Endothelial cell of umbilical vein (primary cell): ENCODE results near the gene ZNF516. TPM values are rescaled to one million over a fixed set of nuclear protein-coding genes. Genes with fewer than 3 reads are reported as not detected.

Source experiments
- BruUV-seq: library from RNA; stranded (reverse); fragments of 400-500 nt; replicated peaks from 2 replicates; lab custom pipeline; 2021; lab: Mats Ljungman, UMichigan
- CTCF ChIA-PET: fragments of 300-600, 350-600 bp; sonication (Branson Sonifier 250); formaldehyde crosslinking; loops from one replicate; lab custom pipeline; 2021; ENCODE audit warnings: antibody characterized with exemption, inconsistent platforms; lab: Charles Lee
- POLR2A ChIA-PET: fragments of 300-600, 350-600 bp; sonication (Branson Sonifier 250); formaldehyde crosslinking; loops from one replicate; lab custom pipeline; 2021; ENCODE audit warnings: antibody characterized with exemption, inconsistent platforms; lab: Charles Lee
- DNase-seq: peaks from one replicate; pipeline ENCODE4 v3.0.0-alpha.2; 2011; ENCODE audit warnings: low read depth, low spot score
- FAIRE-seq: peaks from 2 replicates; lab custom pipeline; 2011; peaks lifted over from hg19 to GRCh38; lab: Jason Lieb, UNC
- H2AFZ ChIP-seq: 2 replicates; pipeline ENCODE4 v1.6.0; 2012; ENCODE audit warnings: low read depth, low read length, control low read depth, inconsistent platforms
- H3K27ac ChIP-seq: 2 replicates; pipeline ENCODE4 v1.5.1; 2011; ENCODE audit warnings: low read depth, mild to moderate bottlenecking, control low read depth, low read length, moderate library complexity; ENCODE audit not compliant: insufficient read depth
- H3K27me3 ChIP-seq, 2 experiments: 2 replicates each; pipeline versions ENCODE4 v1.6.0 to v1.6.1; 2011; ENCODE audit warnings: low read length in 2 of 2, mixed read lengths in 1 of 2; ENCODE audit not compliant: control insufficient read depth in 2 of 2, insufficient read depth in 2 of 2
- H3K36me3 ChIP-seq, 2 experiments: 2 replicates in 1 of 2; 3 replicates in 1 of 2; pipeline ENCODE4 v1.5.1; 2011; ENCODE audit warnings: low read length in 2 of 2, mild to moderate bottlenecking in 1 of 2, moderate library complexity in 1 of 2; ENCODE audit not compliant: control insufficient read depth in 2 of 2, insufficient read depth in 2 of 2; ENCODE audit errors: extremely low read depth in 1 of 2
- H3K4me1 ChIP-seq: 3 replicates; pipeline ENCODE4 v1.5.1; 2011; ENCODE audit warnings: mild to moderate bottlenecking, low read length; ENCODE audit not compliant: control insufficient read depth, insufficient read depth; ENCODE audit errors: extremely low read depth
- H3K4me2 ChIP-seq: 2 replicates; pipeline ENCODE4 v1.6.1; 2011; ENCODE audit warnings: low read length, control low read depth, mixed read lengths; ENCODE audit not compliant: insufficient read depth
- H3K4me3 ChIP-seq, 3 experiments: fragments of 200-600 bp in 1 of 3; sonication (generic), shearing (Covaris generic) in 1 of 3; replicated peaks in 1 of 3; 2 replicates each; pipeline ENCODE4 v1.5.1; 2011 to 2016; ENCODE audit warnings: control low read depth in 3 of 3, low read length in 3 of 3, mild to moderate bottlenecking in 2 of 3, inconsistent platforms in 1 of 3, low read depth in 1 of 3, moderate library complexity in 1 of 3; ENCODE audit not compliant: insufficient read depth in 1 of 3
- H3K79me2 ChIP-seq: 2 replicates; pipeline ENCODE4 v1.6.0; 2012; ENCODE audit warnings: low read length, inconsistent platforms; ENCODE audit not compliant: control insufficient read depth, insufficient read depth
- H3K9ac ChIP-seq: replicated peaks from 2 replicates; pipeline ENCODE3; 2011; ENCODE audit warnings: low read length, control low read depth; ENCODE audit not compliant: insufficient read depth; ENCODE audit errors: extremely low read depth
- H3K9me1 ChIP-seq: replicated peaks from 3 replicates; pipeline ENCODE4 v1.6.0; 2011; ENCODE audit warnings: mild to moderate bottlenecking, low read length; ENCODE audit not compliant: control insufficient read depth, insufficient read depth; ENCODE audit errors: extremely low read depth
- H3K9me3 ChIP-seq: replicated peaks from 2 replicates; pipeline ENCODE4 v1.5.1; 2012; ENCODE audit warnings: low read length, inconsistent platforms; ENCODE audit not compliant: control insufficient read depth, insufficient read depth
- H4K20me1 ChIP-seq: replicated peaks from 2 replicates; pipeline ENCODE3; 2011; ENCODE audit warnings: mild to moderate bottlenecking, low read length; ENCODE audit not compliant: control insufficient read depth, insufficient read depth; ENCODE audit errors: extremely low read depth
- CTCF ChIP-seq, 2 donors: IDR thresholded peaks; 1 replicate in 1 of 2; 2 replicates in 1 of 2; pipeline ENCODE4 v1.5.1; 2011; ENCODE audit warnings: low read length in 2 of 2, mild to moderate bottlenecking in 2 of 2, moderate library complexity in 2 of 2, control low read depth in 1 of 2, inconsistent platforms in 1 of 2, low read depth in 1 of 2; ENCODE audit not compliant: insufficient read depth in 1 of 2; ENCODE audit errors: extremely low read depth in 1 of 2
- EZH2 ChIP-seq: IDR thresholded peaks from 2 replicates; pipeline ENCODE4 v1.6.1; 2012; ENCODE audit warnings: borderline replicate concordance, low read depth, mild to moderate bottlenecking, moderate library complexity, low read length, inconsistent platforms; ENCODE audit not compliant: severe bottlenecking
- FOS ChIP-seq: IDR thresholded peaks from 2 replicates; pipeline ENCODE4 v1.6.1; 2011; ENCODE audit warnings: mild to moderate bottlenecking, low read length, moderate library complexity, borderline replicate concordance; ENCODE audit not compliant: insufficient read depth
- JUN ChIP-seq: IDR thresholded peaks from 2 replicates; pipeline ENCODE4 v1.6.1; 2011; ENCODE audit warnings: borderline replicate concordance, low read depth; ENCODE audit not compliant: insufficient read length, insufficient read depth
- MYC ChIP-seq: IDR thresholded peaks from one replicate; pipeline ENCODE4 v1.6.1; 2011; ENCODE audit warnings: mild to moderate bottlenecking, low read depth, low read length
- POLR2A ChIP-seq: IDR thresholded peaks from 2 replicates; pipeline ENCODE4 v1.6.1; 2012; ENCODE audit warnings: low read depth, mild to moderate bottlenecking, control low read depth, low read length
- dilution Hi-C: fragments of 300-500 bp; cut with MboI; formaldehyde crosslinking; loops from one replicate; pipeline ENCODE4 v1.15.0; 2019; ENCODE audit warnings: low sequenced_read_pairs; ENCODE audit not compliant: extremely low pct_ligation_motif_present
- intact Hi-C: fragments of 100-400 bp; cut with micrococcal nuclease; formaldehyde crosslinking; loops from one replicate; pipeline ENCODE4 v1.10.0; 2022
- polyA plus RNA-seq, 4 experiments: library from polyadenylated mRNA; depleted of rRNA in 3 of 4; stranded (reverse) in 3 of 4; unstranded in 1 of 4; fragments of >200 nt; gene quantifications; 2 replicates each; pipeline versions ENCODE4 v1.2.1 to v1.2.3, GENCODE V29; 2011 to 2012; ENCODE audit warnings: missing spikeins in 1 of 4
- total RNA-seq: library from RNA; stranded (reverse); gene quantifications from 2 replicates; pipeline ENCODE4 v1.2.3, GENCODE V29; 2021

ZNF516 gene
- total and polyA plus RNA-seq, 2 donors (not counting 3 experiments of a cell fraction or from before 2014, with no cell fraction given): 3.6 to 19.1 TPM

GRCh38 chr18:76532875-76533274 is 37.8 kb upstream of the ZNF516 start:
- Histone ChIP-seq H2AFZ (no peak overlapping the region), H3K9me1 (no peaks in the 10 kb centered on the region), H3K4me2 (no peak overlapping the region), H3K9me3 (no peaks in the 10 kb centered on the region), H3K36me3 (no peaks in the 10 kb centered on the region), H4K20me1 (no peaks in the 10 kb centered on the region), H3K79me2 (no peaks in the 10 kb centered on the region), H3K27ac (no peak overlapping the region), H3K4me1 (no peaks in the 10 kb centered on the region), H3K4me3 (no peak overlapping the region), H3K27me3 (peaks cover 0 to 2% of the 10 kb centered on the region in 2 experiments), H3K9ac (no peak overlapping the region)
- dilution Hi-C loops: no loop called here
- POLR2A ChIA-PET: no interaction called here
- FAIRE-seq (no peak), DNase-seq (no peak)
- no TSS peak for BruUV-seq
- TF ChIP-seq FOS: no peak
- TF ChIP-seq POLR2A: no peak
- intact Hi-C loops: no loop called here
- CTCF ChIA-PET: no interaction called here

GRCh38 chr18:76530846-76531245 is 35.8 kb upstream of the ZNF516 start:
- ChIA-PET POLR2A (no interaction called here), CTCF (no interaction called here)
- TF ChIP-seq EZH2: no peak
- no peak for TF ChIP-seq CTCF (IDR thresholded peaks at IDR 0.05; ENCODE audit: extremely low read depth in 1 of 2, insufficient read depth in 1 of 2, low read depth in 1 of 2, low read length in 2 of 2)
- no peak for TF ChIP-seq JUN
- TF ChIP-seq MYC: no peak
- Histone ChIP-seq H2AFZ (no peak overlapping the region), H3K4me3 (no peak overlapping the region), H3K9me3 (no peaks in the 10 kb centered on the region), H3K79me2 (no peaks in the 10 kb centered on the region), H4K20me1 (no peaks in the 10 kb centered on the region), H3K4me2 (no peak overlapping the region), H3K27ac (no peak overlapping the region), H3K27me3 (peaks cover 2 to 12% of the 10 kb centered on the region in 2 experiments), H3K4me1 (no peaks in the 10 kb centered on the region), H3K9me1 (no peaks in the 10 kb centered on the region), H3K36me3 (no peaks in the 10 kb centered on the region), H3K9ac (no peak overlapping the region)
- intact Hi-C loops (no loop called here), dilution Hi-C loops (no loop called here)
- no peak for DNase-seq
- FAIRE-seq: no peak
- no TSS peak for BruUV-seq
